ENCODE data around the gene SCNN1G. TPM values are rescaled to one million over a fixed set of nuclear protein-coding genes. Genes with fewer than 3 reads are reported as not detected.

The SCNN1G gene
- total and polyA plus RNA-seq, 2 donors (not counting 1 experiment from before 2014, with no cell fraction given) = not detected

GRCh38 chr16:23257682-23258081, 75.1 kb downstream of the SCNN1G start:
- H3K9me3 ChIP-seq (ENCODE audit: control insufficient read depth, insufficient read depth, low read depth, low read length) = no peaks in the 10 kb centered on the region
- H3K27ac ChIP-seq (ENCODE audit: insufficient read depth, low read length) = no peak overlapping the region
- DNase-seq (ENCODE audit: low read depth in 2 of 2) = no peak
- H3K4me2 ChIP-seq (ENCODE audit: extremely low read depth, insufficient read depth, low read length) = no peak overlapping the region
- no peaks in the 10 kb centered on the region for H3K79me2 ChIP-seq (ENCODE audit: control insufficient read depth, insufficient read depth, low read length)
- H4K20me1 ChIP-seq (ENCODE audit: control insufficient read depth, extremely low read depth, insufficient read depth, low read length) = no peaks in the 10 kb centered on the region
- H3K36me3 ChIP-seq (ENCODE audit: control insufficient read depth, insufficient read depth, low read length) = no peaks in the 10 kb centered on the region
- no peaks in the 10 kb centered on the region for H3K4me1 ChIP-seq (ENCODE audit: control insufficient read depth, extremely low read depth, insufficient read depth, low read length)
- H3K27me3 ChIP-seq (ENCODE audit: control insufficient read depth, insufficient read depth, low read length) = no peaks in the 10 kb centered on the region
- no peak overlapping the region for H3K9ac ChIP-seq (ENCODE audit: insufficient read depth, low read length)
- no peak overlapping the region for H2AFZ ChIP-seq (ENCODE audit: low read length)
- no peak overlapping the region for H3K4me3 ChIP-seq (replicated peaks in 1 of 4; ENCODE audit: control extremely low read depth in 1 of 4, insufficient read depth in 1 of 4, low read depth in 3 of 4, low read length in 4 of 4)
- TF ChIP-seq, protein P1, sequence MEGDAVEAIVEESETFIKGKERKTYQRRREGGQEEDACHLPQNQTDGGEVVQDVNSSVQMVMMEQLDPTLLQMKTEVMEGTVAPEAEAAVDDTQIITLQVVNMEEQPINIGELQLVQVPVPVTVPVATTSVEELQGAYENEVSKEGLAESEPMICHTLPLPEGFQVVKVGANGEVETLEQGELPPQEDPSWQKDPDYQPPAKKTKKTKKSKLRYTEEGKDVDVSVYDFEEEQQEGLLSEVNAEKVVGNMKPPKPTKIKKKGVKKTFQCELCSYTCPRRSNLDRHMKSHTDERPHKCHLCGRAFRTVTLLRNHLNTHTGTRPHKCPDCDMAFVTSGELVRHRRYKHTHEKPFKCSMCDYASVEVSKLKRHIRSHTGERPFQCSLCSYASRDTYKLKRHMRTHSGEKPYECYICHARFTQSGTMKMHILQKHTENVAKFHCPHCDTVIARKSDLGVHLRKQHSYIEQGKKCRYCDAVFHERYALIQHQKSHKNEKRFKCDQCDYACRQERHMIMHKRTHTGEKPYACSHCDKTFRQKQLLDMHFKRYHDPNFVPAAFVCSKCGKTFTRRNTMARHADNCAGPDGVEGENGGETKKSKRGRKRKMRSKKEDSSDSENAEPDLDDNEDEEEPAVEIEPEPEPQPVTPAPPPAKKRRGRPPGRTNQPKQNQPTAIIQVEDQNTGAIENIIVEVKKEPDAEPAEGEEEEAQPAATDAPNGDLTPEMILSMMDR (conservative IDR thresholded peaks at IDR 0.05 in 1 of 2, IDR thresholded peaks at IDR 0.05 in 1 of 2; ENCODE audit: low read depth in 1 of 2, low read length in 2 of 2) = no peak
- no peak for TF ChIP-seq EZH2 (IDR thresholded peaks at IDR 0.05; ENCODE audit: low read length, missing control alignments)

- Histone ChIP-seq H2AFZ (ENCODE audit: low read length) (no peak overlapping the region), H4K20me1 (ENCODE audit: control insufficient read depth, extremely low read depth, insufficient read depth, low read length) (no peaks in the 10 kb centered on the region), H3K79me2 (ENCODE audit: control insufficient read depth, insufficient read depth, low read length) (no peaks in the 10 kb centered on the region), H3K4me2 (ENCODE audit: extremely low read depth, insufficient read depth, low read length) (no peak overlapping the region), H3K27ac (ENCODE audit: insufficient read depth, low read length) (no peak overlapping the region), H3K4me1 (ENCODE audit: control insufficient read depth, extremely low read depth, insufficient read depth, low read length) (no peaks in the 10 kb centered on the region), H3K9me3 (ENCODE audit: control insufficient read depth, insufficient read depth, low read depth, low read length) (no peaks in the 10 kb centered on the region), H3K9ac (ENCODE audit: insufficient read depth, low read length) (no peak overlapping the region), H3K4me3 (replicated peaks in 1 of 4; ENCODE audit: control extremely low read depth in 1 of 4, insufficient read depth in 1 of 4, low read depth in 3 of 4, low read length in 4 of 4) (no peak overlapping the region), H3K36me3 (ENCODE audit: control insufficient read depth, insufficient read depth, low read length) (no peaks in the 10 kb centered on the region), H3K27me3 (ENCODE audit: control insufficient read depth, insufficient read depth, low read length) (no peaks in the 10 kb centered on the region)
- TF ChIP-seq, protein P1 (conservative IDR thresholded peaks at IDR 0.05 in 1 of 2, IDR thresholded peaks at IDR 0.05 in 1 of 2; ENCODE audit: low read depth in 1 of 2, low read length in 2 of 2) = no peak
- no peak for TF ChIP-seq EZH2 (IDR thresholded peaks at IDR 0.05; ENCODE audit: low read length, missing control alignments)
- DNase-seq (ENCODE audit: low read depth in 2 of 2) = no peak
These were observed 76.3 kb downstream of the SCNN1G start for GRCh38 chr16:23258919-23259237.

Other genes starting within 250 kb of the SCNN1G start
- 5.6 and 5.8 TPM in 2 replicates for gene USP31, start 33.3 kb upstream of the SCNN1G start, total RNA-seq
- gene USP31, start 33.3 kb upstream of the SCNN1G start, polyA plus RNA-seq = 4.8 and 6.0 TPM in 2 replicates
- not detected in 2 replicates for gene SCNN1B, start 119.6 kb downstream of the SCNN1G start, total RNA-seq
- not detected in 2 replicates for gene SCNN1B, start 119.6 kb downstream of the SCNN1G start, polyA plus RNA-seq

All from fibroblast of lung (primary cell).